Type B pancreatic cell (in vitro differentiated cells): Measurements from ENCODE around the gene GABRB1. TPM values are rescaled to one million over a fixed set of nuclear protein-coding genes. Genes with fewer than 3 reads are reported as not detected.

Experiments
- DNase-seq: peaks from one replicate; pipeline ENCODE4 v3.0.0; 2021; ENCODE audit warnings: mixed read lengths; ENCODE audit not compliant: unreplicated experiment; ENCODE audit errors: extremely low spot score
- H3K27ac Mint-ChIP-seq: 2 replicates; pipeline ENCODE4 v1.8.0; 2021; ENCODE audit warnings: mild to moderate bottlenecking, mixed read lengths
- H3K27me3 Mint-ChIP-seq: 2 replicates; pipeline ENCODE4 v1.8.0; 2021; ENCODE audit warnings: mixed read lengths
- H3K36me3 Mint-ChIP-seq: 2 replicates; pipeline ENCODE4 v1.8.0; 2021; ENCODE audit warnings: mixed read lengths
- H3K4me1 Mint-ChIP-seq: one replicate; pipeline ENCODE4 v1.8.0; 2021; ENCODE audit warnings: mixed read lengths; ENCODE audit not compliant: unreplicated experiment
- H3K4me3 Mint-ChIP-seq: 2 replicates; pipeline ENCODE4 v1.8.0; 2021; ENCODE audit warnings: mild to moderate bottlenecking, mixed read lengths
- H3K9me3 Mint-ChIP-seq: 2 replicates; pipeline ENCODE4 v1.8.0; 2021; ENCODE audit warnings: mixed read lengths
- total RNA-seq: library from RNA; stranded (reverse); gene quantifications from 2 replicates; pipeline ENCODE4 v1.2.1, GENCODE V29; 2021; ENCODE audit warnings: low replicate concordance
- TF ChIP-seq, protein P1 (sequence below): fragments of 200-600 bp; sonication (generic); conservative IDR thresholded peaks from 2 replicates; pipeline ENCODE4 v1.5.0; 2021; ENCODE audit warnings: antibody characterized with exemption, mild to moderate bottlenecking

The GABRB1 gene
- total RNA-seq, 1 donor from 2014 or later, result 1.1 TPM

DNA sequence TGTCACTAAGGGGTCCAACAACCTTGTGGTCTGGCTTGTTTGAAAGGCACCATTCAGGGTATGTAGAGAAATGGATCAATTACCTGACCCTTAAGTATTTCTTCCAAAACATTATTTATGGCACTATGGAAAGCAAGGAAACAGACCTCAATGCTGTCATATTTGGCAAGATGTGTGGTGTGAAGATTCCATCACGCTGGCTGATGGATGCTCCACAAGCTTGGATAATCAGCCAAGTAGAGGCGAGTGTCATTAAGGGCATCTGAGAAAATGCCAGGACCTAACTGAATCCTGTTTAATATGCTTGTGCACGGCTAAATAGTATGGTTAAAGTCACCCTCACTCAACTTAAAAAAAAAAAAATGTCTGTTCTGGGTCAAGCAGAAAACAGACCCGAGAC is 311.4 kb downstream of the GABRB1 start:
- Mint-ChIP-seq H3K27me3 (no peaks in the 10 kb centered on the region), H3K4me3 (no peak overlapping the region), H3K27ac (no peak overlapping the region), H3K4me1 (peaks cover 4% of the 10 kb centered on the region), H3K9me3 (no peaks in the 10 kb centered on the region), H3K36me3 (no peaks in the 10 kb centered on the region)
- no peak for DNase-seq
- TF ChIP-seq, protein P1, sequence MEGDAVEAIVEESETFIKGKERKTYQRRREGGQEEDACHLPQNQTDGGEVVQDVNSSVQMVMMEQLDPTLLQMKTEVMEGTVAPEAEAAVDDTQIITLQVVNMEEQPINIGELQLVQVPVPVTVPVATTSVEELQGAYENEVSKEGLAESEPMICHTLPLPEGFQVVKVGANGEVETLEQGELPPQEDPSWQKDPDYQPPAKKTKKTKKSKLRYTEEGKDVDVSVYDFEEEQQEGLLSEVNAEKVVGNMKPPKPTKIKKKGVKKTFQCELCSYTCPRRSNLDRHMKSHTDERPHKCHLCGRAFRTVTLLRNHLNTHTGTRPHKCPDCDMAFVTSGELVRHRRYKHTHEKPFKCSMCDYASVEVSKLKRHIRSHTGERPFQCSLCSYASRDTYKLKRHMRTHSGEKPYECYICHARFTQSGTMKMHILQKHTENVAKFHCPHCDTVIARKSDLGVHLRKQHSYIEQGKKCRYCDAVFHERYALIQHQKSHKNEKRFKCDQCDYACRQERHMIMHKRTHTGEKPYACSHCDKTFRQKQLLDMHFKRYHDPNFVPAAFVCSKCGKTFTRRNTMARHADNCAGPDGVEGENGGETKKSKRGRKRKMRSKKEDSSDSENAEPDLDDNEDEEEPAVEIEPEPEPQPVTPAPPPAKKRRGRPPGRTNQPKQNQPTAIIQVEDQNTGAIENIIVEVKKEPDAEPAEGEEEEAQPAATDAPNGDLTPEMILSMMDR, result no peak

DNA sequence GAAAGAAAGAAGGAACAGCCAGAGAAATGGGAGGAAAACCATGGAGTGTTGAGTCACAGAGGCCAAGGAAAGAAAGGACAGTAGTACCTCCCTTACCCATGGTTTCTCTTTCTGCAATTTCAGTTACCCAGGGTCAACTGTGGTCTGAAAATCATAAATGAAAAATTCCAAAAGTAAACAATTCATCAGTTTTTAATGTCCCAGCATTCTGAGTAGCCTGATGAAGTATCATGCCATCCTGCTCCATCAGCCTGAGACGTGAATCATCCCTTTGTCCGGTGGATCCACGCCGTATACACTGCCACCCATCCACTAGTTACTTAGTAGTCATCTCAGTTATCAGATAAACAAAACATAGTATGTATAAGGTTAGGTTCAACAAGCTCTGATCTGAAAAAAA is 318.0 kb downstream of the GABRB1 start:
- Mint-ChIP-seq H3K4me1 (peaks cover 2% of the 10 kb centered on the region), H3K36me3 (no peaks in the 10 kb centered on the region), H3K27ac (no peak overlapping the region), H3K9me3 (no peaks in the 10 kb centered on the region), H3K27me3 (no peaks in the 10 kb centered on the region), H3K4me3 (no peak overlapping the region)
- TF ChIP-seq, protein P1, result no peak
- DNase-seq, result no peak

DNA sequence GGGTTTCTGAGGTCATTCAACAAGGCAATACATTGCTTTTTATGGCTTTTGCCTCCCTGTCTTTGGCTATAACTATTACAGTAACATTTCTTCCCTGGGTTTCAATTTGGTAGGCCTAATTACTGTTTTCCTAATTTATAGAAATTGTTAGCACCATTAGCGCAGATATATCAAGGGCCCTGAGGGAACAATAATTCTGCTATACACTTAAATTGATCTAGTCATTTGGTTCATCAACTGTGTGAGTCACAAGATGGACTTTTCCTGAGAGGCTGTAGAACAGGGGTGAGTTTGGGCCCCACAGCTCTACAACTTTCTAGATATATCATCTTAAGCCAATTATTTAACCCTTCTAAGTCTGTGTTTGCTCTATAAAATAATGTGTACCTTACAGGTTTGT is 324.2 kb downstream of the GABRB1 start:
- no peak overlapping the region for H3K4me3 Mint-ChIP-seq
- H3K4me1 Mint-ChIP-seq, result peaks cover 15% of the 10 kb centered on the region
- no peaks in the 10 kb centered on the region for H3K9me3 Mint-ChIP-seq
- TF ChIP-seq, protein P1, result no peak
- DNase-seq, result no peak
- no peaks in the 10 kb centered on the region for H3K36me3 Mint-ChIP-seq
- no peaks in the 10 kb centered on the region for H3K27me3 Mint-ChIP-seq
- no peak overlapping the region for H3K27ac Mint-ChIP-seq

DNA sequence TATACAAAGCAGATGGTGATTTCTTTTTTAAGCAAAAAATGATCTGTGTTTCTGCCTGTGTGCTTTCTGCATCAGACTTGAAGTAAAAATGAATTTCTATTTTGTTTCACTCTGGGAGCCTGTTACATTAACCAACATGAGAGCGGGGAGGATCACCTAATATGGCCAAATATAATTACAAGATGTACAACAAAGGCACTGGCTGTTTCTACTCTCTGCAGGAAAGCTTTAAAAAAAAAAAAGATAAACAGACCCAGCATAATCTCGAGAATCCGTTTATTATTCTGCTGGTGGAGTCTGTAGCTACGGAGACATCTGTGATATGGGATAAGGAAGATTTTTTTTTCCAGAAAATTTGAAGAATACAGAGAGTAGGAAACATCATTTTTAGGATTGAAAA is 328.5 kb downstream of the GABRB1 start:
- TF ChIP-seq, protein P1, result no peak
- DNase-seq, result no peak
- Mint-ChIP-seq H3K4me3 (no peak overlapping the region), H3K36me3 (no peaks in the 10 kb centered on the region), H3K9me3 (peaks cover 8% of the 10 kb centered on the region), H3K27ac (no peak overlapping the region), H3K27me3 (no peaks in the 10 kb centered on the region), H3K4me1 (peaks cover 10% of the 10 kb centered on the region)

DNA sequence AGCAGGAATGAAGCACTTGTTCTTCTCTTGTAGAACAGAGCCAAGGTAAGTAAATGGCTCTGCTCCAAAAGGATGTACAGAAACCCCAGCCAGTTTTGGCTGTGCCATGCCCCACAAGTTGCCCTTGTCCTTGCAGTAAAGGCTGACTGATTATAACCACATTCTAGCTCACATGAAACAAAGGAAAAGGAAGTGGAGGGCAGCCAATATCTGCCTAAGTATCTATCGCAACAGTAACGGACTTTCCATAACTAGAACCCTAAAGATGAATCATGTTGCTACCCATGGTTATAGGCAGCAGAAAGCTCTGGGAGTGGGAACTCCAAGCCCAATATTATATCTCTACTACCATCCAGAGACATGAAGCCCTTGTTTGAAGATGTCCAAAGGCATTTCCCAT is 336.4 kb downstream of the GABRB1 start:
- Mint-ChIP-seq H3K36me3 (no peaks in the 10 kb centered on the region), H3K9me3 (no peaks in the 10 kb centered on the region), H3K27me3 (no peaks in the 10 kb centered on the region), H3K27ac (no peak overlapping the region), H3K4me3 (no peak overlapping the region), H3K4me1 (peaks cover 5% of the 10 kb centered on the region)
- no peak for DNase-seq
- TF ChIP-seq, protein P1, result no peak

DNA sequence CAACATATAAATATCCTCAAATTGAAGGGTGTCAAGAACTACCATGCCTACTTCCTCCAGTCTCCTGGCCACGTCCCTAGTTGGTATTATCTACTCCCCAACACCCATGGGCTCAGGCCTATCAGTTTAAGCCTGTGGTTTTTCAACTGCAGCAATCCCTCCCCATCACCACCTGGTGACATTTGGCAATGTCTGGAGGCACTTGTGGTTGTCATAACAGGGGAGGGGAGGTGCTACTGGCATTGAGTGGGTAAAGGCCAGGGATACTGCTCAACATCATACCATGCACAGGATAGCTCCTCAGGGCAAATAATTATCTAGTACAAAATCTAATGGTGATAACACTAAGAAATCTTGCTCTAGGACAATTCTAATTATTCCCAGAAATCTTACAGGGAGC is 336.8 kb downstream of the GABRB1 start:
- TF ChIP-seq, protein P1, result no peak
- Mint-ChIP-seq H3K36me3 (no peaks in the 10 kb centered on the region), H3K4me1 (peaks cover 5% of the 10 kb centered on the region), H3K4me3 (no peak overlapping the region), H3K9me3 (no peaks in the 10 kb centered on the region), H3K27me3 (no peaks in the 10 kb centered on the region), H3K27ac (no peak overlapping the region)
- DNase-seq, result no peak
